HepG2 (cell line): ENCODE results near the gene CEP250. TPM values are rescaled to one million over a fixed set of nuclear protein-coding genes. Genes with fewer than 3 reads are reported as not detected.
"Not testable (repeated sequence)": the region's sequence is repeated elsewhere in the genome, so short reads cannot be mapped to it uniquely, and the experiment has no call there.

Experiments
- ATAC-seq: fragments of 200-7000 bp; cut with Tn5 transposase; 3 replicates; pipeline ENCODE4 v1.9.1; 2020; ENCODE audit warnings: mild to moderate bottlenecking, moderate library complexity
- BruUV-seq: library from RNA; stranded (reverse); fragments of 400-500 nt; replicated peaks from 2 replicates; lab custom pipeline; 2021; lab: Mats Ljungman, UMichigan
- CTCF ChIA-PET: fragments of 300-600 bp; formaldehyde crosslinking; extraction: SDS; loops from one replicate; lab custom pipeline; 2021; ENCODE audit warnings: low total read pairs, inconsistent platforms, low intra/inter-chr PET ratio; lab: Yijun Ruan, JAX
- POLR2A ChIA-PET: fragments of 350-600 bp; sonication (Branson Sonifier 250); formaldehyde crosslinking; loops from one replicate; lab custom pipeline; 2020; ENCODE audit warnings: antibody characterized with exemption, inconsistent platforms; lab: Yijun Ruan, JAX
- DNase-seq: peaks from one replicate; pipeline ENCODE4 v3.0.0-alpha.2; 2015; ENCODE audit warnings: low spot score
- FAIRE-seq: peaks from 3 replicates; lab custom pipeline; 2011; peaks lifted over from hg19 to GRCh38; lab: Jason Lieb, UNC
- H2AFZ ChIP-seq: one replicate; pipeline ENCODE4 v1.6.1; 2011; ENCODE audit warnings: low read length, inconsistent platforms
- H3K27ac ChIP-seq: fragments of 300-600 bp; 3 replicates; pipeline ENCODE4 v1.8.0; 2011; ENCODE audit warnings: mixed run types, mild to moderate bottlenecking, mixed read lengths, low read length, inconsistent platforms; ENCODE audit not compliant: insufficient read depth; ENCODE audit errors: extremely low read length
- H3K27me3 ChIP-seq, 2 experiments: fragments of 200-600 bp in 1 of 2; 2 replicates in 1 of 2; 3 replicates in 1 of 2; pipeline versions ENCODE4 v1.6.0 to v1.8.0; 2011; ENCODE audit warnings: low read length in 2 of 2, mild to moderate bottlenecking in 2 of 2, moderate library complexity in 2 of 2, inconsistent platforms in 1 of 2; ENCODE audit not compliant: insufficient read depth in 2 of 2, control insufficient read depth in 1 of 2
- H3K36me3 ChIP-seq, 2 experiments: fragments of 200-600 bp in 1 of 2; replicated peaks in 1 of 2; 2 replicates in 1 of 2; 3 replicates in 1 of 2; pipeline versions ENCODE4 v1.5.1 to v1.8.0; 2011; ENCODE audit warnings: low read length in 2 of 2, inconsistent platforms in 1 of 2; ENCODE audit not compliant: insufficient read depth in 2 of 2, control insufficient read depth in 1 of 2
- H3K4me1 ChIP-seq: 2 replicates; pipeline ENCODE4 v1.5.1; 2012; ENCODE audit warnings: low read length, inconsistent platforms; ENCODE audit not compliant: insufficient read depth
- H3K4me2 ChIP-seq: 2 replicates; pipeline ENCODE4 v1.6.0; 2011; ENCODE audit warnings: low read depth, low read length, inconsistent platforms
- H3K4me3 ChIP-seq, 3 experiments: fragments of 200-600 bp in 1 of 3; sonication (generic), shearing (Covaris generic) in 1 of 3; replicated peaks in 1 of 3; 2 replicates each; pipeline ENCODE4 v1.5.1; 2011 to 2016; ENCODE audit warnings: low read length in 3 of 3, inconsistent platforms in 2 of 3, low read depth in 2 of 3, mild to moderate bottlenecking in 2 of 3, control low read depth in 1 of 3, mixed read lengths in 1 of 3; ENCODE audit not compliant: insufficient read depth in 1 of 3
- H3K79me2 ChIP-seq: one replicate; pipeline ENCODE4 v1.6.1; 2011; ENCODE audit warnings: low read length, inconsistent platforms; ENCODE audit not compliant: insufficient read depth
- H3K9ac ChIP-seq: 2 replicates; pipeline ENCODE4 v1.6.0; 2011; ENCODE audit warnings: mild to moderate bottlenecking, low read depth, low read length, inconsistent platforms; ENCODE audit not compliant: insufficient read depth
- H3K9me3 ChIP-seq: 2 replicates; pipeline ENCODE4 v1.5.1; 2012; ENCODE audit warnings: mild to moderate bottlenecking, low read length
- H4K20me1 ChIP-seq: 2 replicates; pipeline ENCODE4 v1.6.0; 2011; ENCODE audit warnings: inconsistent platforms, mild to moderate bottlenecking, low read length, moderate library complexity; ENCODE audit not compliant: insufficient read depth
- GATA4 ChIP-seq: sonication (generic); IDR thresholded peaks from 2 replicates; pipeline ENCODE4 v1.6.1; 2016; ENCODE audit warnings: antibody characterized with exemption, low read depth, borderline replicate concordance
- JUND ChIP-seq: sonication (generic); formaldehyde crosslinking; IDR thresholded peaks from 2 replicates; pipeline ENCODE4 v1.8.0; 2022; ENCODE audit warnings: mild to moderate bottlenecking, missing genetic modification reagents
- KLF9 ChIP-seq: IDR thresholded peaks from 2 replicates; pipeline ENCODE4 v1.6.1; 2016; ENCODE audit warnings: low read depth
- MTERF4 ChIP-seq: sonication (generic); formaldehyde crosslinking; IDR thresholded peaks from 2 replicates; pipeline ENCODE4 v1.8.0; 2023; ENCODE audit warnings: mild to moderate bottlenecking, missing genetic modification reagents
- WGBS: methylation state at CpG from one replicate; pipeline ENCODE4 v1.1.6; 2017; ENCODE audit warnings: low lambda C conversion rate; 5-methylcytosine and 5-hydroxymethylcytosine counted together
- in situ Hi-C: cut with HindIII; loops from 2 replicates; pipeline ENCODE4 v1.10.0; 2017; ENCODE audit warnings: low pct_unique_long_range_greater_than_20kb; ENCODE audit not compliant: extremely low pct_ligation_motif_present
- intact Hi-C: fragments of 100-400 bp; cut with micrococcal nuclease; formaldehyde crosslinking; loops from one replicate; pipeline ENCODE4 v1.10.0; 2022; ENCODE audit not compliant: unreplicated experiment
- polyA plus RNA-seq, 8 experiments: library from polyadenylated mRNA; depleted of rRNA in 3 of 8; stranded (reverse) in 7 of 8; unstranded in 1 of 8; fragments of >200 nt; fragmentation: Illumina TruSeq in 4 of 8; extraction: Trizol in 4 of 8; gene quantifications; 2 replicates each; pipeline versions ENCODE4 v1.2.1 to v1.2.3, GENCODE V29; 2011 to 2016; ENCODE audit warnings: low read depth in 4 of 8, missing spikeins in 1 of 8, mixed read lengths in 1 of 8; ENCODE audit not compliant: insufficient read depth in 1 of 8
- total RNA-seq, 5 experiments: library from RNA; depleted of rRNA; stranded (reverse); fragments of >200 nt; fragmentation: Illumina TruSeq; extraction: Trizol; gene quantifications; 2 replicates each; pipeline ENCODE4 v1.2.3, GENCODE V29; 2016; ENCODE audit warnings: low read depth in 1 of 5
- TF ChIP-seq, protein P1 (sequence below): sonication (generic); formaldehyde crosslinking; IDR thresholded peaks from 2 replicates; pipeline ENCODE4 v1.8.0; 2022; ENCODE audit warnings: mild to moderate bottlenecking, missing genetic modification reagents; ENCODE audit not compliant: insufficient replicate concordance

CEP250 gene
- total and polyA plus RNA-seq, 2 of the 13 experiments (the other 11 are each of a cell fraction or from before 2014, with no cell fraction given): 28.8 to 55.3 TPM

- no peak for TF ChIP-seq JUND (CRISPR knock-in tag)
- TF ChIP-seq MTERF4 (CRISPR knock-in tag): no peak
Observed at GRCh38 chr20:35552914-35553313, 97.5 kb downstream of the CEP250 start (continued).

- POLR2A ChIA-PET: interaction anchor here (1.6 kb wide), 1 partner anchor 14 kb away, joined by 7 read pairs; the partner anchor contains the start of gene ERGIC3
- H2AFZ ChIP-seq, H3K79me2 ChIP-seq, H3K27me3 ChIP-seq, CTCF ChIA-PET, in situ Hi-C loops, H3K4me2 ChIP-seq, H3K27ac ChIP-seq, H3K9me3 ChIP-seq, BruUV-seq, ATAC-seq, DNase-seq, H4K20me1 ChIP-seq, H3K9ac ChIP-seq, H3K4me1 ChIP-seq, FAIRE-seq, intact Hi-C loops, H3K4me3 ChIP-seq: not testable (repeated sequence)
- peaks cover 39 to 78% of the 10 kb centered on the region in 2 experiments for H3K36me3 ChIP-seq
- 96% methylated on average over 4 of the region's 4 CpGs for WGBS
Observed at GRCh38 chr20:35555461-35555860, 100.1 kb downstream of the CEP250 start.

DNA sequence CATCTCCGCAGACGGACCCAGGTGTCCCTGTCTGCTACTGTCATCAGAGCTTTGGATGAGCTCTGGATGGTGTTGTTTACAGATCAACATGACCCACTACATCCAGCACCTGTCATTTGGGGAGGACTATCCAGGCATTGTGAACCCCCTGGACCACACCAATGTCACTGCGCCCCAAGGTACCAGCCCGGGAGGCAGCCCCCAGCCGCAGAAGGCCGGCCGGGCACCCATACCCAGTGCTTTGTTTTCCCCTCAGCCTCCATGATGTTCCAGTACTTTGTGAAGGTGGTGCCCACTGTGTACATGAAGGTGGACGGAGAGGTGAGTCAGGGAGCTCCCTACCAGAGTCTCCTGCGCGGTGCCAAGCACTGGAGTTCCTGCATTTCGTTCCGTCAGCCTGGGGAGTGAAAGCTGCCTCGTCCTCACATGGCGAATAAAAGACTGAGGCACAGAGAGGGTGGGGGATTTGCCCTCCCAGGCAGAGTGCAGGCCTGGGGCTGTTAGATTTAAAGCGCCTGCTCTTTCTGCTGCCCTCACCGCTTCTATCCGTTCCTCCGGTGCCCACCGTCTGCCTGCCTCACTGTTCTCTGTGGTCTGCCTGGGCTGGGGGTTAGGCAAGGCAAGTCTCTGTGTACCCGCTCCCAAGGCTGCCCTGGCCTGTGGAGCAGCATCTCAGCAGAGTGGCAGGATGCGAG is 100.7 kb downstream of the CEP250 start:
- 98% methylated on average over 21 of the region's 21 CpGs for WGBS
- POLR2A ChIA-PET: interaction anchor here (1.6 kb wide), 1 partner anchor 14 kb away, joined by 7 read pairs; the partner anchor contains the start of gene ERGIC3

More for the DNA sequence above, 100.7 kb downstream of the CEP250 start:
- no peak for TF ChIP-seq KLF9
- TF ChIP-seq, protein P1, sequence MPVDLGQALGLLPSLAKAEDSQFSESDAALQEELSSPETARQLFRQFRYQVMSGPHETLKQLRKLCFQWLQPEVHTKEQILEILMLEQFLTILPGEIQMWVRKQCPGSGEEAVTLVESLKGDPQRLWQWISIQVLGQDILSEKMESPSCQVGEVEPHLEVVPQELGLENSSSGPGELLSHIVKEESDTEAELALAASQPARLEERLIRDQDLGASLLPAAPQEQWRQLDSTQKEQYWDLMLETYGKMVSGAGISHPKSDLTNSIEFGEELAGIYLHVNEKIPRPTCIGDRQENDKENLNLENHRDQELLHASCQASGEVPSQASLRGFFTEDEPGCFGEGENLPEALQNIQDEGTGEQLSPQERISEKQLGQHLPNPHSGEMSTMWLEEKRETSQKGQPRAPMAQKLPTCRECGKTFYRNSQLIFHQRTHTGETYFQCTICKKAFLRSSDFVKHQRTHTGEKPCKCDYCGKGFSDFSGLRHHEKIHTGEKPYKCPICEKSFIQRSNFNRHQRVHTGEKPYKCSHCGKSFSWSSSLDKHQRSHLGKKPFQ (CRISPR knock-in tag): no peak
- no peak for TF ChIP-seq GATA4
- no peak overlapping the region for H3K9ac ChIP-seq
- CTCF ChIA-PET: no interaction called here
- no peaks in the 10 kb centered on the region for H3K9me3 ChIP-seq
- H3K36me3 ChIP-seq: peaks cover 34 to 72% of the 10 kb centered on the region in 2 experiments
- H3K27ac ChIP-seq: no peak overlapping the region
- FAIRE-seq (no peak), ATAC-seq (no peak), DNase-seq (no peak)
- BruUV-seq: no TSS peak
- in situ Hi-C loops: no loop called here
- no peak overlapping the region for H3K4me3 ChIP-seq
- H4K20me1 ChIP-seq: no peaks in the 10 kb centered on the region
- H3K4me1 ChIP-seq: peaks cover 9% of the 10 kb centered on the region; the same call in 1 of the 2 replicates
- H2AFZ ChIP-seq: no peak overlapping the region
- no peaks in the 10 kb centered on the region for H3K27me3 ChIP-seq
- no peak overlapping the region for H3K4me2 ChIP-seq
- intact Hi-C loops: no loop called here
- no peaks in the 10 kb centered on the region for H3K79me2 ChIP-seq
